Kidney (tissue), 14 donors: ENCODE results near the gene OR2H1. TPM values are rescaled to one million over a fixed set of nuclear protein-coding genes. Genes with fewer than 3 reads are reported as not detected.

Source experiments
- DNase-seq, 5 donors: peaks; one replicate each; pipeline ENCODE4 v3.0.0-alpha.2; 2013 to 2020
- FAIRE-seq: peaks from 2 replicates; lab custom pipeline; 2012; peaks lifted over from hg19 to GRCh38; lab: Jason Lieb, UNC
- H3K27ac ChIP-seq, 2 donors: one replicate each; pipeline ENCODE4 v1.7.0; 2013; ENCODE audit warnings: low read depth in 2 of 2, low read length in 2 of 2, inconsistent platforms in 1 of 2
- H3K27me3 ChIP-seq: one replicate; pipeline ENCODE4 v1.7.1; 2013; ENCODE audit warnings: low read length, inconsistent platforms; ENCODE audit not compliant: control insufficient read depth, insufficient read depth
- H3K36me3 ChIP-seq, 3 donors: one replicate each; pipeline versions ENCODE4 v1.7.0 to v1.7.1; 2013; ENCODE audit warnings: low read length in 3 of 3, control low read depth in 1 of 3, inconsistent platforms in 1 of 3; ENCODE audit not compliant: insufficient read depth in 3 of 3, control insufficient read depth in 2 of 3
- H3K4me1 ChIP-seq, 3 donors: one replicate each; pipeline versions ENCODE4 v1.7.0 to v1.7.1; 2013; ENCODE audit warnings: low read length in 3 of 3, inconsistent platforms in 1 of 3, low read depth in 1 of 3; ENCODE audit not compliant: control insufficient read depth in 2 of 3, insufficient read depth in 2 of 3
- H3K4me3 ChIP-seq, 3 donors: one replicate each; pipeline versions ENCODE4 v1.7.0 to v1.8.1; 2013; ENCODE audit warnings: low read length in 3 of 3, control low read depth in 1 of 3, inconsistent platforms in 1 of 3
- H3K9ac ChIP-seq, 3 donors: one replicate each; pipeline versions ENCODE4 v1.7.0 to v1.7.1; 2013; ENCODE audit warnings: low read length in 3 of 3, control low read depth in 1 of 3, inconsistent platforms in 1 of 3
- H3K9me3 ChIP-seq, 3 donors: one replicate each; pipeline versions ENCODE4 v1.7.0 to v1.7.1; 2013; ENCODE audit warnings: low read length in 3 of 3, control low read depth in 1 of 3, inconsistent platforms in 1 of 3; ENCODE audit not compliant: control insufficient read depth in 2 of 3, insufficient read depth in 1 of 3
- CTCF ChIP-seq: IDR thresholded peaks from 3 replicates; pipeline ENCODE4 v1.5.1; 2012; ENCODE audit warnings: mild to moderate bottlenecking, moderate library complexity, borderline replicate concordance; ENCODE audit not compliant: insufficient read depth; ENCODE audit errors: extremely low read depth
- intact Hi-C: fragments of 100-400 bp; cut with DNase I; formaldehyde crosslinking; loops from one replicate; pipeline ENCODE4 v1.11.1; 2022
- polyA plus RNA-seq: library from polyadenylated mRNA; stranded (reverse); fragments of 350-450 nt; fragmentation: Illumina TruSeq; extraction: RNeasy Lipid Tissue Mini Kit (QIAGEN cat#74804); gene quantifications from one replicate; pipeline ENCODE4 v1.2.3, GENCODE V29; 2014; ENCODE audit warnings: low read depth, low replicate concordance; ENCODE audit not compliant: insufficient read depth
- total RNA-seq: library from RNA; stranded (reverse); fragmentation: NEBNext Ultra II Directional; extraction: Animal tissue kit (Norgen Biotek cat#: 25700); gene quantifications from one replicate; pipeline ENCODE4 v1.2.1, GENCODE V29; 2021
- donor health status: control.
- donor health status: control.
- donor health status: control.
- donor health status: control.
- donor health status: control.
- donor health status: DM: yes; HTN: yes; CAD: no.
- donor health status: Normal renal cell carcinoma (clear cell type).

The OR2H1 gene
- total and polyA plus RNA-seq, 2 donors from 2014 or later, result not detected

- no peak for TF ChIP-seq CTCF
- H3K9me3 ChIP-seq, result no peaks in the 10 kb centered on the region
- FAIRE-seq, result no peak
These were observed 30.7 kb downstream of the OR2H1 start, which contains the start of gene MAS1L for GRCh38 chr6:29487660-29488059. Gene MAS1L, minus strand, starts transcription at chr6:29487956. Its CDS starts 54 bp downstream, at chr6:29487902.

GRCh38 chr6:29488874-29489273 is 31.9 kb downstream of the OR2H1 start:
- FAIRE-seq (peak; percentile 96), DNase-seq (no peak)
- Histone ChIP-seq H3K9me3 (no peaks in the 10 kb centered on the region), H3K9ac (no peak overlapping the region), H3K4me3 (no peak overlapping the region), H3K27me3 (no peaks in the 10 kb centered on the region), H3K27ac (no peak overlapping the region), H3K36me3 (no peaks in the 10 kb centered on the region), H3K4me1 (no peaks in the 10 kb centered on the region)
- TF ChIP-seq CTCF, result no peak
- intact Hi-C loops, result no loop called here

More at GRCh38 chr6:29487660-29488059, 30.7 kb downstream of the OR2H1 start, which contains the start of gene MAS1L:
- H3K9ac ChIP-seq, result no peak within 1 kb of the TSS
- no peaks in the 10 kb centered on the region for H3K36me3 ChIP-seq
- DNase-seq, result no peak
- H3K4me1 ChIP-seq, result no peaks in the 10 kb centered on the region
- intact Hi-C loops, result no loop called here
- H3K27ac ChIP-seq, result no peak within 1 kb of the TSS
- H3K27me3 ChIP-seq, result no peaks in the 10 kb centered on the region
- no peak within 1 kb of the TSS for H3K4me3 ChIP-seq

- Histone ChIP-seq H3K4me3 (no peak overlapping the region), H3K27me3 (no peaks in the 10 kb centered on the region), H3K9me3 (no peaks in the 10 kb centered on the region), H3K36me3 (no peaks in the 10 kb centered on the region), H3K27ac (no peak overlapping the region), H3K9ac (no peak overlapping the region), H3K4me1 (no peaks in the 10 kb centered on the region)
- DNase-seq (peak in 1 of 5 donors; percentile 5), FAIRE-seq (no peak)
- intact Hi-C loops, result no loop called here
- no peak for TF ChIP-seq CTCF
These were observed 32.3 kb downstream of the OR2H1 start for GRCh38 chr6:29489286-29489685.

- no peak for TF ChIP-seq CTCF
- Histone ChIP-seq H3K36me3 (no peaks in the 10 kb centered on the region), H3K9me3 (no peaks in the 10 kb centered on the region), H3K27ac (no peak overlapping the region), H3K4me1 (no peaks in the 10 kb centered on the region), H3K4me3 (no peak overlapping the region), H3K27me3 (no peaks in the 10 kb centered on the region), H3K9ac (no peak overlapping the region)
- intact Hi-C loops, result no loop called here
- no peak for DNase-seq
- FAIRE-seq, result no peak
These were observed 33.1 kb downstream of the OR2H1 start for GRCh38 chr6:29490055-29490454.
